ENCODE results near the gene UBE2Z. TPM values are rescaled to one million over a fixed set of nuclear protein-coding genes. Genes with fewer than 3 reads are reported as not detected.

The UBE2Z gene
- total and polyA plus RNA-seq, 12 donors = 15.5 to 47.5 (median 37.6) TPM

DNA sequence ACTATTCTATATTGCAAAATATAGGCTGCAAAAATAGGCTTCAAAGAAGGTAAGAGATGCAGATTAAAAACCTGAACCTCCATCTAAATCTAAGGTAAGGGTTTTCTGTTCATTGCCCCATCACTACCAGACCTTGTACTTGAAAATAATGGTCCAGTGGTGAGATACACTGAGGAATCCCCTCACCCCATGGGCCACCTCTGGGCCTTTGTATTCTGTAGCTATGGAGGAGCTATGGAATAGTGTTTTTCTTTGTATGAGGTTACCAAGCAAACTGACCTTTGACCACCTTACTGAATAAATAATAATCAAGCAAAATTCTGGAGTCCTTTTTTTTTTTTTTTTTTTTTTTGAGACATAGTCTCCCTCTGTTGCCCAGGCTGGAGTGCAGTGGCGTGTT lies 4.8 kb upstream of the UBE2Z start:
- H3K4me1 ChIP-seq = peaks cover 0 to 9% (median 6%) of the 10 kb centered on the region in 9 donors
- H3K36me3 ChIP-seq = peaks cover 0 to 2% (median under 1%) of the 10 kb centered on the region in 9 donors
- DNase-seq (no peak), ATAC-seq (no peak)
- WGBS, 2 donors = 94 to 100% methylated on average over 1 of the region's 1 CpG
- H3K4me3 ChIP-seq = no peak overlapping the region
- H3K9me3 ChIP-seq = no peaks in the 10 kb centered on the region
- TF ChIP-seq, protein P1, sequence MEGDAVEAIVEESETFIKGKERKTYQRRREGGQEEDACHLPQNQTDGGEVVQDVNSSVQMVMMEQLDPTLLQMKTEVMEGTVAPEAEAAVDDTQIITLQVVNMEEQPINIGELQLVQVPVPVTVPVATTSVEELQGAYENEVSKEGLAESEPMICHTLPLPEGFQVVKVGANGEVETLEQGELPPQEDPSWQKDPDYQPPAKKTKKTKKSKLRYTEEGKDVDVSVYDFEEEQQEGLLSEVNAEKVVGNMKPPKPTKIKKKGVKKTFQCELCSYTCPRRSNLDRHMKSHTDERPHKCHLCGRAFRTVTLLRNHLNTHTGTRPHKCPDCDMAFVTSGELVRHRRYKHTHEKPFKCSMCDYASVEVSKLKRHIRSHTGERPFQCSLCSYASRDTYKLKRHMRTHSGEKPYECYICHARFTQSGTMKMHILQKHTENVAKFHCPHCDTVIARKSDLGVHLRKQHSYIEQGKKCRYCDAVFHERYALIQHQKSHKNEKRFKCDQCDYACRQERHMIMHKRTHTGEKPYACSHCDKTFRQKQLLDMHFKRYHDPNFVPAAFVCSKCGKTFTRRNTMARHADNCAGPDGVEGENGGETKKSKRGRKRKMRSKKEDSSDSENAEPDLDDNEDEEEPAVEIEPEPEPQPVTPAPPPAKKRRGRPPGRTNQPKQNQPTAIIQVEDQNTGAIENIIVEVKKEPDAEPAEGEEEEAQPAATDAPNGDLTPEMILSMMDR (IDR thresholded peaks at IDR 0.05) = no peak
- H3K27ac ChIP-seq = no peak overlapping the region
- H3K27me3 ChIP-seq = no peaks in the 10 kb centered on the region
- intact Hi-C loops (cut with DNase I) = no loop called here

DNA sequence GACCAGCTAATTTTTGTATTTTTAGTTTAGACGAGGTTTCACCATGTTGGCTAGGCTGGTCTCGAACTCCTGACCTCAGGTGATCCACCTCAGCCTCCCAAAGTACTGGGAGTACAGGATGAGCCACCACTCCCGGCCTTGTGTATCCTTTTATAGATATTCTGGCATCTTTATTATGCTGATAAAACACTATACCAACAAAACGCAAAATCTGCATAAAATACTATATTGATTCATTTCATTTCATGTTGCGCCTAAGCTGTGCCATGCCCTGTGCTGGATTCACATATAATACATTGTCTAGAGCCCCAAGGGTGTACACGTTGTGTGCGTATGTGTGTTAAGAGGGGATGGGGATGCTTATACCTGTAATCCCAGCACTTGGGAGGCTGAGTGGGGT lies 3.8 kb upstream of the UBE2Z start:
- Histone ChIP-seq H3K4me3 (no peak overlapping the region), H3K36me3 (no peaks in the 10 kb centered on the region), H3K27me3 (no peaks in the 10 kb centered on the region), H3K9me3 (no peaks in the 10 kb centered on the region), H3K27ac (no peak overlapping the region), H3K4me1 (peaks cover 0 to 13% (median 9%) of the 10 kb centered on the region in 9 donors)
- no peak for DNase-seq
- no peak for ATAC-seq
- WGBS, 2 donors = 88 to 90% methylated on average over 7 of the region's 7 CpGs
- TF ChIP-seq, protein P1 (IDR thresholded peaks at IDR 0.05) = no peak
- intact Hi-C loops (cut with DNase I) = no loop called here

DNA sequence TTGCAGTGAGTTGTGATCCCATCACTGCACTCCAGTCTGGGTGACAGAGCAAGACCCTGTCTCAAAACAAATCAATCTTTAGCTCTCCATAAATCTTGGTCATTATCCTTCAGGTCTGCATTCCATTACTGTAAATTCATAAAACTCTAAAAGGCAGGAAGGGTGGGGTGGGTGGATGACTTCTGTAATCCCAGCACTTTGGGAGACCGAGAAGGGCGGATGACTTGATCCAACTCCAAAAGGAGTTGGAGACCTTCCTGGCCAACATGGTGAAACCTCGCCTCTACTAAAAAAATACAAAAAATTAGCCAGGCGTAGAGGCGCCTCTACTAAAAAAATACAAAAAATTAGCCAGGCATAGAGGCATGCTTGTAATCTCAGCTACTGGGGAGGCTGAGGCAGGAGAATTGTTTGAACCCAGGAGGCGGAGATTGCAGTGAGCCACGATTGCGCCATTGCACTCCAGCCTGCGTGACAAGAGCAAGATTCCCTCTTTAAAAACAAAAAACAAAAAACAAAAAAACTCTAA lies 2.2 kb upstream of the UBE2Z start:
- TF ChIP-seq, protein P1 (IDR thresholded peaks at IDR 0.05) = no peak
- intact Hi-C loops (cut with DNase I) = loop anchor here in 3 of 10 donors (5.0 kb wide), 1 partner anchor 36 kb away; the partner anchor contains the start of gene SNF8 (in 3 of the 3)
- H3K4me1 ChIP-seq = peaks cover 0 to 29% (median 26%) of the 10 kb centered on the region in 9 donors
- H3K36me3 ChIP-seq = peaks cover 0 to 8% (median 0%) of the 10 kb centered on the region in 9 donors
- DNase-seq (no peak), ATAC-seq (no peak)
- H3K27ac ChIP-seq = no peak overlapping the region
- H3K4me3 ChIP-seq = no peak overlapping the region
- 76 to 78% methylated on average over 9 of the region's 9 CpGs for WGBS, 2 donors
- no peaks in the 10 kb centered on the region for H3K27me3 ChIP-seq
- H3K9me3 ChIP-seq = no peaks in the 10 kb centered on the region

DNA sequence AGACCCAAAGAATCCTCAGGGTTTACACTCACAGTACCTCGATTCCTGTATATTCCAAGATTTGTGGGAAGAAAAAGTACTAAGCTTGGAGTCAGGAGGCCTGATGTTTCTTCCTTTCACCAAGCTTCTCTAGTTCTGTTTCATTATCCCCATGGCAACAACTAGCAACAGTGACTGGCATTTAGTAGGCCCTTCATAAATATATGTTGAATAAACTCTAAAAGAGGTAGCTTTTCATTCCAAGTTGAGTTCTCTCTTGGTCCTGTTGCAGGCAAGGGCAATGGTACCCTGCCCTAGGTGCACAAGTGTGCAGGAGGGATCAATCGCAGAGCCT lies 527 bp upstream of the UBE2Z start:
- Histone ChIP-seq H3K4me1 (peaks cover 0 to 42% (median 33%) of the 10 kb centered on the region in 9 donors), H3K27me3 (no peaks in the 10 kb centered on the region), H3K27ac (peak overlapping the region; percentile 82 to 97 (median 93)), H3K9me3 (no peaks in the 10 kb centered on the region), H3K36me3 (peaks cover 0 to 24% (median 0%) of the 10 kb centered on the region in 9 donors), H3K4me3 (peak overlapping the region; percentile 59 to 99 (median 83))
- no peak for DNase-seq
- TF ChIP-seq, protein P1 (IDR thresholded peaks at IDR 0.05) = no peak
- peak in 1 of 8 donors; percentile 2 for ATAC-seq
- intact Hi-C loops (cut with DNase I) = loop anchor here in 6 of 10 donors (1.0 to 5.0 kb wide), 4 partner anchors 14 to 37 kb away; partner anchors contain the start of genes SNF8 (in 4 of the 6) and ATP5MC1 (in 3 of the 6)
- WGBS, 2 donors = 45% methylated on average over 2 of the region's 2 CpGs

Data from heart right ventricle (tissue), 16 donors.